Mammary epithelial cell (primary cell): ENCODE results near the gene ELMO3.

Source experiments
- EZH2 ChIP-seq: IDR thresholded peaks from 2 replicates; pipeline ENCODE4 v1.6.1; 2012; ENCODE audit warnings: low read length, inconsistent platforms, borderline replicate concordance
- TF ChIP-seq, protein P1 (sequence below), 2 donors: IDR thresholded peaks in 1 of 2; conservative IDR thresholded peaks in 1 of 2; 2 replicates each; pipeline ENCODE4 v1.5.1; 2011 to 2012; ENCODE audit warnings: inconsistent platforms in 2 of 2, low read length in 2 of 2, mild to moderate bottlenecking in 2 of 2, control low read depth in 1 of 2, low read depth in 1 of 2; ENCODE audit not compliant: insufficient read depth in 1 of 2; ENCODE audit errors: extremely low read depth in 1 of 2

- TF ChIP-seq, protein P1, sequence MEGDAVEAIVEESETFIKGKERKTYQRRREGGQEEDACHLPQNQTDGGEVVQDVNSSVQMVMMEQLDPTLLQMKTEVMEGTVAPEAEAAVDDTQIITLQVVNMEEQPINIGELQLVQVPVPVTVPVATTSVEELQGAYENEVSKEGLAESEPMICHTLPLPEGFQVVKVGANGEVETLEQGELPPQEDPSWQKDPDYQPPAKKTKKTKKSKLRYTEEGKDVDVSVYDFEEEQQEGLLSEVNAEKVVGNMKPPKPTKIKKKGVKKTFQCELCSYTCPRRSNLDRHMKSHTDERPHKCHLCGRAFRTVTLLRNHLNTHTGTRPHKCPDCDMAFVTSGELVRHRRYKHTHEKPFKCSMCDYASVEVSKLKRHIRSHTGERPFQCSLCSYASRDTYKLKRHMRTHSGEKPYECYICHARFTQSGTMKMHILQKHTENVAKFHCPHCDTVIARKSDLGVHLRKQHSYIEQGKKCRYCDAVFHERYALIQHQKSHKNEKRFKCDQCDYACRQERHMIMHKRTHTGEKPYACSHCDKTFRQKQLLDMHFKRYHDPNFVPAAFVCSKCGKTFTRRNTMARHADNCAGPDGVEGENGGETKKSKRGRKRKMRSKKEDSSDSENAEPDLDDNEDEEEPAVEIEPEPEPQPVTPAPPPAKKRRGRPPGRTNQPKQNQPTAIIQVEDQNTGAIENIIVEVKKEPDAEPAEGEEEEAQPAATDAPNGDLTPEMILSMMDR (conservative IDR thresholded peaks at IDR 0.05 in 1 of 2, IDR thresholded peaks at IDR 0.05 in 1 of 2; ENCODE audit: extremely low read depth in 1 of 2, insufficient read depth in 1 of 2, low read depth in 1 of 2, low read length in 2 of 2): no peak
- TF ChIP-seq EZH2: no peak
Measured at GRCh38 chr16:67173323-67173722, 25.6 kb upstream of the ELMO3 start.
